ENCODE results near the gene KLHL4. TPM values are rescaled to one million over a fixed set of nuclear protein-coding genes. Genes with fewer than 3 reads are reported as not detected.

KLHL4 gene, protein sequence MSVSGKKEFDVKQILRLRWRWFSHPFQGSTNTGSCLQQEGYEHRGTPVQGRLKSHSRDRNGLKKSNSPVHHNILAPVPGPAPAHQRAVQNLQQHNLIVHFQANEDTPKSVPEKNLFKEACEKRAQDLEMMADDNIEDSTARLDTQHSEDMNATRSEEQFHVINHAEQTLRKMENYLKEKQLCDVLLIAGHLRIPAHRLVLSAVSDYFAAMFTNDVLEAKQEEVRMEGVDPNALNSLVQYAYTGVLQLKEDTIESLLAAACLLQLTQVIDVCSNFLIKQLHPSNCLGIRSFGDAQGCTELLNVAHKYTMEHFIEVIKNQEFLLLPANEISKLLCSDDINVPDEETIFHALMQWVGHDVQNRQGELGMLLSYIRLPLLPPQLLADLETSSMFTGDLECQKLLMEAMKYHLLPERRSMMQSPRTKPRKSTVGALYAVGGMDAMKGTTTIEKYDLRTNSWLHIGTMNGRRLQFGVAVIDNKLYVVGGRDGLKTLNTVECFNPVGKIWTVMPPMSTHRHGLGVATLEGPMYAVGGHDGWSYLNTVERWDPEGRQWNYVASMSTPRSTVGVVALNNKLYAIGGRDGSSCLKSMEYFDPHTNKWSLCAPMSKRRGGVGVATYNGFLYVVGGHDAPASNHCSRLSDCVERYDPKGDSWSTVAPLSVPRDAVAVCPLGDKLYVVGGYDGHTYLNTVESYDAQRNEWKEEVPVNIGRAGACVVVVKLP
- not detected for total RNA-seq

DNA sequence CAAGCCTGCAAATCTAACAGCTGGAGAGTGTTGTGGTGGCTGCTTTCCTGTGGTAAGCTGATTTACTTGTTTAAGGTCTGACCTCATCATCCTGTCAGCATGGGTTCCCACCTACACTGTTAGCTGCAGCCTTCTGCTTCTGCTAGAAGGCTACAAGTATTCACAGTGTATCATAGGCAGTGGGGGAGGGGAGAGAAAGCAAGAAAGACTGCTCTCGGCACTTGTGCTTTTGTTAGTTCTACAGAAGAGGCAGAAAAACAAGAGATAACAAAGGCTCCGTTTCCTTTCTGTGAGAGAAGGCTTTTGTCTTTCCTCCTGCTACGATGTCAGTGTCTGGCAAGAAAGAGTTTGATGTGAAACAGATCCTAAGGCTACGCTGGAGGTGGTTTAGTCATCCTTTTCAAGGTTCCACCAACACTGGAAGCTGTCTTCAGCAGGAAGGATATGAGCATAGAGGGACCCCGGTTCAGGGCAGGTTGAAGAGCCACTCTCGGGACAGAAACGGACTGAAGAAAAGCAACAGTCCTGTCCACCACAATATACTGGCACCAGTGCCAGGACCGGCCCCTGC is at the start of gene KLHL4:
Gene KLHL4 (plus strand): TSS at position 232 of the 571 bp plus-strand sequence. CDS start 92 bp downstream, at position 324.

Measured in activated naive CD4-positive, alpha-beta T cell treated with anti-CD3 and anti-CD28 coated beads, Interleukin-2, amount 10 ng/mL, durations not matched to agents 5 hours and 36 hours (primary cell).